GM13977 (cell line): Measurements from ENCODE around the gene FHIT.
"Not testable (repeated sequence)": the region's sequence is repeated elsewhere in the genome, so short reads cannot be mapped to it uniquely, and the experiment has no call there.

ENCODE experiments used
- DNase-seq: peaks from one replicate; pipeline ENCODE4 v3.0.0; 2012; ENCODE audit warnings: low spot score
- in situ Hi-C: fragments of 300-500 bp; cut with MboI; formaldehyde crosslinking; loops from one replicate; pipeline ENCODE4 v1.12.0; 2022; ENCODE audit warnings: low sequenced_read_pairs, low pct_unique_long_range_greater_than_20kb, mixed read lengths, inconsistent platforms; ENCODE audit not compliant: unreplicated experiment
- TF ChIP-seq, protein P1 (sequence below): IDR thresholded peaks from 2 replicates; pipeline ENCODE4 v1.5.1; 2012; ENCODE audit warnings: mild to moderate bottlenecking, control low read depth; ENCODE audit not compliant: insufficient read depth; ENCODE audit errors: extremely low read depth, missing control alignments

The FHIT gene

DNA sequence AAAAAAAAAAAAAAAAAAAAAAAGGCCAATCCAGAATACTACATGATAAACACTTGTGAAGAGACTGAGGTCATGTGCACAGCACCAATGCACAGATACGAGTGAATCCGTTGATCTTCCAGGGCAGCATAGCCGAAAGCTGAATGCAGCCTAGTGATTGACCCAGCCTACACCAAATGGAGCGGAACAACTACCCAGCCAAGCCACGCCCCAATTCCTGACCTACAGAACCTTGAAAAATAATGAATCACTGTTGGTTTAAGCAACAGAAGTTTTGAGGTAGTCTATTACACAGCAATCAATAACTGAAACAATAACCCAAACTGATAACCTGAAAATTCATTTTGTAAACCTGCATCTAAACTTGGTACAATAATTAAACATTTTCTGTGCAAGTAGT lies 361.0 kb downstream of the FHIT start:
- no peak for DNase-seq
- in situ Hi-C loops = no loop called here
- TF ChIP-seq, protein P1, sequence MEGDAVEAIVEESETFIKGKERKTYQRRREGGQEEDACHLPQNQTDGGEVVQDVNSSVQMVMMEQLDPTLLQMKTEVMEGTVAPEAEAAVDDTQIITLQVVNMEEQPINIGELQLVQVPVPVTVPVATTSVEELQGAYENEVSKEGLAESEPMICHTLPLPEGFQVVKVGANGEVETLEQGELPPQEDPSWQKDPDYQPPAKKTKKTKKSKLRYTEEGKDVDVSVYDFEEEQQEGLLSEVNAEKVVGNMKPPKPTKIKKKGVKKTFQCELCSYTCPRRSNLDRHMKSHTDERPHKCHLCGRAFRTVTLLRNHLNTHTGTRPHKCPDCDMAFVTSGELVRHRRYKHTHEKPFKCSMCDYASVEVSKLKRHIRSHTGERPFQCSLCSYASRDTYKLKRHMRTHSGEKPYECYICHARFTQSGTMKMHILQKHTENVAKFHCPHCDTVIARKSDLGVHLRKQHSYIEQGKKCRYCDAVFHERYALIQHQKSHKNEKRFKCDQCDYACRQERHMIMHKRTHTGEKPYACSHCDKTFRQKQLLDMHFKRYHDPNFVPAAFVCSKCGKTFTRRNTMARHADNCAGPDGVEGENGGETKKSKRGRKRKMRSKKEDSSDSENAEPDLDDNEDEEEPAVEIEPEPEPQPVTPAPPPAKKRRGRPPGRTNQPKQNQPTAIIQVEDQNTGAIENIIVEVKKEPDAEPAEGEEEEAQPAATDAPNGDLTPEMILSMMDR = no peak

DNA sequence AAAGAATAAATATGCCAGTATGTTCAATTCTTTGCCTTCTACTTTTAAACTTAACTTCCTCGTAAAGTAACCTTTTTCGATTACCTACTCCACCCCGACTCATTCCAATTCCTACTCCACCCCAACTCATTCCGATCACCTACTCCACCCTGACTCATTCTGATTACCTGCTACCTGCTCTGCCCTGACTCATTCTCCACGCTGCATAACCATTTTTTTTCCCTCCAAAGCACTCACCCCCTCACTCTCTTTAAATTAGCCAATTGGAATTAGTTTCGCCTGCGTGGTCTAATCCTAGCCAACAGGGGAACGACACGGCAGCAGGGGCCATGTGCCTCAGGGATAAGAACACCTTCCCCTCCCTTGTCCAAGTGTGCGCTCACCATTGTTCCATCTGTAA lies 362.3 kb downstream of the FHIT start:
- DNase-seq, in situ Hi-C loops: not testable (repeated sequence)

DNA sequence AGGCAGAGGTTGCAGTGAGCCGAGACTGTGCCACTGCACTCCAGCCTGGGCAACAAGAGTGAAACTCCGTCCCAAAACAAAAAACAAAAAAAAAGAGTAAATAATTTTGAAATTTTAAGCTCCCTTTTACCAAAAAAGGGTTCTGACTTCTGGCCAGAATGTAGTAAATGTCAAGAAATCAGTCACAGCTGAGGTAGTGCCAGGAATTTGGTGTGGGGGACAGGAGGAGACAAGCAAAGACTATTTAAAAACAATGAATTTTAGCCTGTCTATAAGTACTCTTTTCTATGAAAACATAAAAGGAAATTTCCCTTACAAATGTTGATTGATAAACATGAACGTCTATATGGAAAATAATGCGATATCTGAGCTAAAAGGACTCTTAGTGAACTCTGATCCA lies 363.7 kb downstream of the FHIT start:
- TF ChIP-seq, protein P1 = no peak
- in situ Hi-C loops = no loop called here
- no peak for DNase-seq

DNA sequence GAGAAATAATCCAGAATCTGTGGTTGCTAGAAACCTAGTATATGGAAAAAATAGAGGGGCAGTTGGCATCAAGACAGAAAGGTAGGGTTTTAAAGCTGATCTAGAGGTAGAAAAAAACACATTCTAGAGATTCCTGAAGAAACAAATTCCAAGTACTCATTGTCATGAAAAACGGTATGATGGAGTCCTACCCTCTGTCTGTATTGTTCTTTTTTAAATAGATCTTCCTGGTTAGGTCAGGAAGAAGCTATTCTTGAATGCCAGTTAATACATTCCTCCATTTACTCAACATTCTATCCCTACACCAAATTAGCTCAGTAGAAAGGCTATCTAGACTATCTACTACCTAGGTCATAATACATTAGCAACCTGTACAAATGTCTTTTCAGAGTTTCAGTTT lies 364.7 kb downstream of the FHIT start:
- in situ Hi-C loops = no loop called here
- TF ChIP-seq, protein P1 = no peak
- DNase-seq = no peak

DNA sequence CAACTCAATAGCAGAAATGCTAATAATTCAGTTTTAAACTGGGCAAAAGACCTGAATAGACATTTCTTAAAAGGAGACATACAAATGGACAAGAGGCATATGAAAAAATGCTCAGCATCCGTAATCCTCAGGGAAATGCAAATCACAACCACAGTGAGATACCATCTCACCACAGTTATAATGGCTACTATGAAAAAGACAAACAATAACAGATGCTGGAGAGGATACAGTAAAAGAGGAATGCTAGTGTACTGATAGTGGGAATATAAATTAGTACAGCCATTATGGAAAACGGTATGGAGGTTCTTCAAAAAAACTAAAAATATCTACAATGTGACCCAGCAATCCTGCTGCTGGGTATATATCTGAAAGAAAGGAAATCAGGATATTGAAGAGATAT lies 367.2 kb downstream of the FHIT start:
- no peak for DNase-seq
- in situ Hi-C loops = no loop called here
- TF ChIP-seq, protein P1 = no peak

DNA sequence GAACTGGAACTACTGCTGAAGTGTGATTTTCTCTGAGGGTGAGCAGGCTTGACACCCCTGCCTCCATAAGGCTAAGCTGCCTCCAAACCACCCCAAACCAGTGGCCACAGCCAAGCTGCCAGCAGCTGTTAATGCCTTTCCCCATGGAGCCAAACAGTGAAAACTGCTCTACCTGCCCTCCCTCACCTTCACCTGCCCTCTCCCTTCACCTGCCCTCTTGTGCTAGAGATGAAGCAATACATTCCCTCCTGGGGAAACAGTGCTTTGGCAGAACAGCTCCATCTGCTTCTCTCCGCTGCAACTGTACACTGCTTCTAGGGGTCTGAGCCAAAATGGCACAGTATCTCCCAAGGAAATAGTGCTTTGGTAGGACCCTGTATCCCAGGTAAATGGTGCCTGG lies 374.1 kb downstream of the FHIT start:
- in situ Hi-C loops = no loop called here
- TF ChIP-seq, protein P1 = no peak
- DNase-seq = no peak

- DNase-seq = no peak
- TF ChIP-seq, protein P1 = no peak
- in situ Hi-C loops = no loop called here
Measured at GRCh38 chr3:60870396-60870795, 380.9 kb downstream of the FHIT start.

DNA sequence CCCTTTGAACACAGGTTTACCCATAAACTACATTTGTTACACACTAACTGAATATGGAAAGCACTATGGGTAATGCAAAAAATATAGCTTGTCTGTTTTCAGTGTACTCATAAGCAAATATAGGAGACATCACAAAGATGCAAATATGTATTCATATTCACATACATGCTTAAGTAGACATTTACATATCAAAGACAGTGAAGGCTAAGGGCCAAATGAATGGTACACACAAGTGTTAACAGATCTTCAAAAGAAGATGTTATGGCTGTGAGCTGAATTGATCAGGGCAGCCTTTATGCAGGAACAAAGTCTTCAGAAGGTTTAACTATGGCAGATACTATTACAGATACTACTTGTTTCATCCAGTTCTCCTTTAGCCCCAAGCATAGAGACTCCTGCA lies 384.1 kb downstream of the FHIT start:
- in situ Hi-C loops = no loop called here
- TF ChIP-seq, protein P1 = no peak

More for the DNA sequence above, 384.1 kb downstream of the FHIT start:
- DNase-seq = no peak
